ENCODE measurements around the gene EFCAB5. TPM values are rescaled to one million over a fixed set of nuclear protein-coding genes. Genes with fewer than 3 reads are reported as not detected.

Gene EFCAB5
- total RNA-seq, 1 donor, result 0.36 TPM

DNA sequence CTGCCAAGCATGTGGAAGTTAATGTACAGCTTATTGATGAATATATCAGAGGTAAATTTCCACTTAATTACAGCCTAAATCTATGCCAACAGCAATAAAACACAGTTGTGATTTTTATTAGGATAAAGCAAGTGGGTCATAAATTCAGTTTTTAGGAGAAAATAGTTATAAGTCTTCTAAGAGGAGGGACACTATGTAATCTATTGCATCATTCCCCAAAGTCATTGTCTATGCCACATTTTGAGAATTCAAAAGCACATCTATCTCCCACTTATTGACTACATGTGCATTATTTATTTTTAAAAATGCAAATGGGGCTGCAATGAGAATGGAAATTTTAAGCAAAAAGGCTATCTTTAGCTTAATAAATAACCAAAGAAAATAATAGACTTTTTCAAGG, 151.5 kb downstream of the EFCAB5 start:
- DNase-seq (ENCODE audit: low read depth), result no peak
- TF ChIP-seq, protein P1, sequence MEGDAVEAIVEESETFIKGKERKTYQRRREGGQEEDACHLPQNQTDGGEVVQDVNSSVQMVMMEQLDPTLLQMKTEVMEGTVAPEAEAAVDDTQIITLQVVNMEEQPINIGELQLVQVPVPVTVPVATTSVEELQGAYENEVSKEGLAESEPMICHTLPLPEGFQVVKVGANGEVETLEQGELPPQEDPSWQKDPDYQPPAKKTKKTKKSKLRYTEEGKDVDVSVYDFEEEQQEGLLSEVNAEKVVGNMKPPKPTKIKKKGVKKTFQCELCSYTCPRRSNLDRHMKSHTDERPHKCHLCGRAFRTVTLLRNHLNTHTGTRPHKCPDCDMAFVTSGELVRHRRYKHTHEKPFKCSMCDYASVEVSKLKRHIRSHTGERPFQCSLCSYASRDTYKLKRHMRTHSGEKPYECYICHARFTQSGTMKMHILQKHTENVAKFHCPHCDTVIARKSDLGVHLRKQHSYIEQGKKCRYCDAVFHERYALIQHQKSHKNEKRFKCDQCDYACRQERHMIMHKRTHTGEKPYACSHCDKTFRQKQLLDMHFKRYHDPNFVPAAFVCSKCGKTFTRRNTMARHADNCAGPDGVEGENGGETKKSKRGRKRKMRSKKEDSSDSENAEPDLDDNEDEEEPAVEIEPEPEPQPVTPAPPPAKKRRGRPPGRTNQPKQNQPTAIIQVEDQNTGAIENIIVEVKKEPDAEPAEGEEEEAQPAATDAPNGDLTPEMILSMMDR (IDR thresholded peaks at IDR 0.05; ENCODE audit: insufficient read depth, low read length), result no peak
- no peak overlapping the region for H3K4me3 ChIP-seq (ENCODE audit: low read depth, low read length)

GRCh38 chr17:30093463-30094147, 152.2 kb downstream of the EFCAB5 start:
- DNase-seq (ENCODE audit: low read depth), result peak; percentile 76
- H3K4me3 ChIP-seq (ENCODE audit: low read depth, low read length), result no peak overlapping the region
- TF ChIP-seq, protein P1 (IDR thresholded peaks at IDR 0.05; ENCODE audit: insufficient read depth, low read length), result peak; percentile 67

DNA sequence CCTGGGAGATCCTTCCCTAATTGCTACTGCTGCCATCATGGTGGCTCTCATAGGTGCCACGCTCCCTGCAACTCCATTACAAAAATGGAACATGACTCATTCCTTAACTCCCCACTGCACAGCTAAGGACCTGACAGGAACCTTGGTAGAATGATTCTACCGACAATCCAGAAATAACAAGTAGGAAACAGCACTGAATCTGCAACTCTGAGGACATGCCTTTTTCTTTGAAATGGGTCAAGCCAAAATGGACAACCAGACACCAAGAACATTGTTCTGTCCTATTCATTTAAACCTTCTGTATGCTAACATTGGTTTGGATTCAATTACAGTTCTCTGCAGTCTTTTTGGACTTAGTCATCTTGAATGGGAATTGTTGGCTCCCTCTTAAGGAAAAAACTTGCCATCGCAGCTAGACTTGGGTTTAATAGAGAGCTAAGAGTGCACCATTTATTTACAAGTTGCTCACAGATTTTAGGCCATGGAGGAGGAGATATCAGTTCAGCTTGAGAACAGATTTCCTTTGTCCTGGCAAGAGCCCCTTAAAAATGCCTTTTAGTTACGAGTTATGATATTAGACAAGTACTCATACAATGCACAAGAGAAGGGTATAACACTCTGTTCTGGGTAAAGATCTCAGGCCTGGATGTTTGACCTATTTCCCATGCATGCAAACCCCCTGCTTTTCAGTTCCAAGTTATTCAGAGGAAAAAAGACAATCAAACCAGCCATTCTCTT, 154.2 kb downstream of the EFCAB5 start:
- peak; percentile 85 for DNase-seq (ENCODE audit: low read depth)
- H3K4me3 ChIP-seq (ENCODE audit: low read depth, low read length), result no peak overlapping the region
- TF ChIP-seq, protein P1 (IDR thresholded peaks at IDR 0.05; ENCODE audit: insufficient read depth, low read length), result peak; percentile 74

- peak; percentile 21 for DNase-seq (ENCODE audit: low read depth)
- TF ChIP-seq, protein P1 (IDR thresholded peaks at IDR 0.05; ENCODE audit: insufficient read depth, low read length), result no peak
- no peak overlapping the region for H3K4me3 ChIP-seq (ENCODE audit: low read depth, low read length)
Observed at GRCh38 chr17:30101686-30102390, 160.4 kb downstream of the EFCAB5 start.

DNA sequence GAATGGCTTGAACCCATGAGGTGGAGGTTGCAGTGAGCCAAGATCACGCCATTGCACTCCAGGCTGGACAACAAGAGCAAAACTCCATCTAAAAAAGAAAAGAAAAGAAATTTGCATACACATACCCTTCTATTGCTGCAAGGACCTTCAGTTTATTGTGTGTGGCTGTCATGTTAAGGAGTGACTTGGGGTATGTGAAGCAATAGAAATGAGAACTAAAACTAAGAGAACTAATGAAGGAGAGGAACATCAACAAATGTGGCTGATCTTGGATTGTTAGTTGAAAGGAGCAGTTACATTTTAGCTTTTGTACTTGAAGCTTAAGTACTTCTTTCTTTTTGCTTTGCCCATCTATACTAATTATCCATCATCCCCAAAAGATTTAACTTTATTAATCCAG, 162.5 kb downstream of the EFCAB5 start:
- TF ChIP-seq, protein P1 (IDR thresholded peaks at IDR 0.05; ENCODE audit: insufficient read depth, low read length), result no peak
- DNase-seq (ENCODE audit: low read depth), result no peak
- no peak overlapping the region for H3K4me3 ChIP-seq (ENCODE audit: low read depth, low read length)

DNA sequence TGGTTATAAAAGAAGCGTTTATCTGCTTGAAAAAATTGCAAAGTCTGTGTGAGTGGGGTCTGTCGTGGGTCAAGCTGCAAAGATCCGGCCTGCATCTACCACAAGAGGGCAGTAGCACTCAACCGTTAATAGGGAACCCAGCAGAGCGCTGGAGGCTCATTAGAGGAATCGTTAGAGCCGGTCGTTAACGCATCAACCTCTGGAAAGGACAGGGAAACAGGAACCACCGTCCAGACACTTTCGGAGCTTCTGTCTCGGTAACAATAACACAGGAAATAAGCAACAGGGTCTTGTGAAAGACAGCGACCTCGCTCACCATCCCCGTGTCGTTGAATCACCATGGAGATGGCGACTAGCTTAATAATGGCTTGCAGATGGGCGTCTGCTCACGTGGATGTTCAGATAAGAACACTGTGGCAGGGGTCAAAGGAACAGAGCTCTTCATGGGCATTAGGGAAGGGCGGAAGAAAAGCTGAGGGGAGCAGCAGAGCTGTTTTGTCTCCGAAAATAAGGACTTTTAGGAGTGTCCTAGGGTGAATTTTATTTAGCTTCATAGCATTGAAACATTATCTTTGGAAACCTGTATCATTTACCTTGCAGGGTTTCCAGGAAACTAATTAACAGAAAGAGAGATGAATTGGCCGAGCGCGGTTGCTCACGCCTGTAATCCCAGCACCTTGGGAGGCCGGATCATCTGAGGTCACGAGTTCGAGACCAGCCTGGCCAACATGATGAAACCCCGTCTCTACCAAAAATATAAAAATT, 163.3 kb downstream of the EFCAB5 start:
- TF ChIP-seq, protein P1 (IDR thresholded peaks at IDR 0.05; ENCODE audit: insufficient read depth, low read length), result peak; percentile 94
- DNase-seq (ENCODE audit: low read depth), result peak; percentile 89
- H3K4me3 ChIP-seq (ENCODE audit: low read depth, low read length), result peak overlapping the region; percentile 59

Data from fibroblast of the aortic adventitia (primary cell).